Ishikawa (cell line): Measurements from ENCODE around the gene TUBGCP2.

ENCODE experiments used
- CEBPB ChIP-seq: IDR thresholded peaks from 2 replicates; pipeline ENCODE4 v1.6.1; 2012
- CREB1 ChIP-seq: IDR thresholded peaks from 2 replicates; pipeline ENCODE4 v1.6.1; 2012; ENCODE audit warnings: low read depth
- EGR1 ChIP-seq: IDR thresholded peaks from 2 replicates; pipeline ENCODE4 v1.6.1; 2012
- EP300 ChIP-seq: IDR thresholded peaks from 2 replicates; pipeline ENCODE4 v1.6.1; 2012; ENCODE audit warnings: borderline replicate concordance
- FOXM1 ChIP-seq: IDR thresholded peaks from 2 replicates; pipeline ENCODE4 v1.6.1; 2012; ENCODE audit warnings: low read depth, borderline replicate concordance
- MAX ChIP-seq: IDR thresholded peaks from 2 replicates; pipeline ENCODE4 v1.6.1; 2012
- NFIC ChIP-seq: IDR thresholded peaks from 2 replicates; pipeline ENCODE4 v1.6.1; 2012
- RAD21 ChIP-seq: IDR thresholded peaks from 2 replicates; pipeline ENCODE4 v1.6.1; 2012; ENCODE audit warnings: low read depth
- REST ChIP-seq: IDR thresholded peaks from 2 replicates; pipeline ENCODE4 v1.6.1; 2012; ENCODE audit warnings: low read depth, mild to moderate bottlenecking
- TAF1 ChIP-seq: IDR thresholded peaks from 2 replicates; pipeline ENCODE4 v1.6.1; 2012; ENCODE audit warnings: low read depth, mild to moderate bottlenecking
- TCF12 ChIP-seq: IDR thresholded peaks from 2 replicates; pipeline ENCODE4 v1.6.1; 2012; ENCODE audit warnings: low read depth
- TEAD4 ChIP-seq: IDR thresholded peaks from 2 replicates; pipeline ENCODE4 v1.6.1; 2012
- USF1 ChIP-seq: IDR thresholded peaks from 2 replicates; pipeline ENCODE4 v1.6.1; 2012
- YY1 ChIP-seq: IDR thresholded peaks from 2 replicates; pipeline ENCODE4 v1.6.1; 2012; ENCODE audit warnings: low read depth
- ZBTB7A ChIP-seq: IDR thresholded peaks from 2 replicates; pipeline ENCODE4 v1.6.1; 2012; ENCODE audit warnings: low read depth

Gene TUBGCP2

GRCh38 chr10:133308421-133309099, at the start of gene TUBGCP2, which contains the start of gene ZNF511:
Gene TUBGCP2, minus strand, starts transcription at chr10:133308872. Its CDS starts 5,931 bp downstream, at chr10:133302941.
Gene ZNF511, plus strand, starts transcription at chr10:133308914. Its CDS starts 30 bp downstream, at chr10:133308944.
- TF ChIP-seq MAX (no peak; the same call in 1 of the 2 replicates), EP300 (peak; percentile 79), RAD21 (no peak), TEAD4 (0 out of 2 replicates have a peak, but pooled peaks have one; percentile 15), YY1 (no peak; the same call in 1 of the 2 replicates), TCF12 (peak; percentile 66; the same call in 1 of the 2 replicates), CREB1 (peak; percentile 76; the same call in 1 of the 2 replicates), CEBPB (peak; percentile 10; the same call in 1 of the 2 replicates), REST (no peak), USF1 (no peak), NFIC (peak; percentile 27; the same call in 1 of the 2 replicates), FOXM1 (no peak), ZBTB7A (peak; percentile 66; the same call in 1 of the 2 replicates), TAF1 (peak; percentile 53; the same call in 1 of the 2 replicates), EGR1 (peak; percentile 69)

- TF ChIP-seq YY1 (peak; percentile 73), ZBTB7A (peak; percentile 92), TCF12 (no peak; the same call in 1 of the 2 replicates), FOXM1 (no peak), EGR1 (peak; percentile 88), CEBPB (no peak), TEAD4 (no peak), MAX (peak; percentile 93), CREB1 (no peak), EP300 (no peak), REST (no peak), NFIC (no peak), USF1 (0 out of 2 replicates have a peak, but pooled peaks have one; percentile 11), RAD21 (no peak), TAF1 (no peak; the same call in 1 of the 2 replicates)
These were observed 48.9 kb upstream of the TUBGCP2 start, which contains the start of gene FUOM for GRCh38 chr10:133357285-133358161. Gene FUOM, minus strand, starts transcription at chr10:133358019. Its CDS starts 12 bp downstream, at chr10:133358007.

- TF ChIP-seq TEAD4, result no peak
- TF ChIP-seq REST, result no peak
- TF ChIP-seq YY1, result no peak
- no peak for TF ChIP-seq ZBTB7A
- no peak for TF ChIP-seq TCF12
- no peak for TF ChIP-seq FOXM1
- TF ChIP-seq NFIC, result no peak
- no peak for TF ChIP-seq CREB1
- TF ChIP-seq TAF1, result no peak
These were observed 48.0 kb upstream of the TUBGCP2 start for GRCh38 chr10:133356549-133357284.
